BLaER1 treated with 17β-estradiol and CSF1 and Interleukin-3, amounts not matched to agents 10 nM and 100 nM (cell line): ENCODE data around the gene MINDY4.

Experiments
- H3K27ac ChIP-seq, 11 experiments: shearing (Covaris generic); formaldehyde crosslinking; 2 replicates each; pipeline ENCODE4 v1.8.1; 2022
- H3K27me3 ChIP-seq, 11 experiments: shearing (Covaris generic); formaldehyde crosslinking; 2 replicates each; pipeline ENCODE4 v1.8.1; 2022
- H3K36me3 ChIP-seq, 11 experiments: shearing (Covaris generic); formaldehyde crosslinking; 2 replicates each; pipeline ENCODE4 v1.8.1; 2022
- H3K4me1 ChIP-seq, 10 experiments: shearing (Covaris generic); formaldehyde crosslinking; 2 replicates each; pipeline ENCODE4 v1.8.1; 2022
- H3K4me2 ChIP-seq, 11 experiments: shearing (Covaris generic); formaldehyde crosslinking; 2 replicates each; pipeline ENCODE4 v1.8.1; 2022
- H3K4me3 ChIP-seq, 10 experiments: shearing (Covaris generic); formaldehyde crosslinking; 2 replicates each; pipeline ENCODE4 v1.8.1; 2022
- H3K9ac ChIP-seq, 11 experiments: shearing (Covaris generic); formaldehyde crosslinking; 2 replicates each; pipeline ENCODE4 v1.8.1; 2022
- H3K9me3 ChIP-seq, 11 experiments: shearing (Covaris generic); formaldehyde crosslinking; replicated peaks in 1 of 11; 2 replicates each; pipeline ENCODE4 v1.8.1; 2022
- H4K20me1 ChIP-seq, 11 experiments: shearing (Covaris generic); formaldehyde crosslinking; 2 replicates each; pipeline ENCODE4 v1.8.1; 2022
- Cebpa-rat ChIP-seq, 11 experiments: shearing (Covaris generic); IDR thresholded peaks; 2 replicates each; pipeline ENCODE4 v1.8.1; 2022

Gene MINDY4

DNA sequence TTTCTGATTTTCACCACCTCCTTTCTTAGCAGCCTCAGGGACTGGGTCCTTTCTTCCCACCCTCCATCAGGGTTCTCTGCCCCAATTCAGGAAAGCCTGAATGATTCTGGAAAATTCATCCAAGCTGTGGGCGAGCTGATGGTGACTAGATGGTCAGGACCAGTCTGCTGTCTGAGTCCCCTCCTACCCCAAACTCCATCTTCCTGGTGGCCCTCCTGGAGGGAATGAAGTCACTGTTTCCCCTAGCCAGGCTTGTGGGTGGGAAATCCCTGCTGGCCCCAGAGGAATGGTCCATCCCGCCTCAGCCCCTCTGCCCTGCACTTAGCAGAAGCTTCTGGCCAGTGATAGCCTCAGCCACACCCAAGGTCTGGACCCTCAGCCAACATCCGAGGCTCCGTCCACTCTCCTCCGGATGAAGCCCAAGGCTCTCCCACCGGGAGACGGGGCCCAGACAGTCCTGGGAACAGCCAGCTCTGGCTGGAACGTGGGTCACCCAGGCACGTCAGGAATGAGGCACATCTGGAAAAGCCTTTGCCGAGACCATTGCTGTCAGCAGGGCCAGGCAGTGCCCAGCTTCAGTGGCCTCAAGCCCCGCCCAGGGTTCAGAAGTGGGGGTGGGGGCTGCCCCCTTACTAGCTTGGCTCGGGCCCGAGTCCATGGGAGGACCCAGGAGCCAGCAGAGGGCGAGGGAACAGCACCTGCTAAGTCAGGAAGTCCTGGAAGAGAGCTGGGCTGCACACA lies 136.5 kb downstream of the MINDY4 start:
- no peaks in the 10 kb centered on the region for H3K36me3 ChIP-seq
- H3K9me3 ChIP-seq = no peaks in the 10 kb centered on the region
- H3K27ac ChIP-seq = no peak overlapping the region
- no peak overlapping the region for H3K4me2 ChIP-seq
- peaks cover 0 to 3% (median 0%) of the 10 kb centered on the region in 11 experiments; a peak in 1 of 22 replicates for H4K20me1 ChIP-seq
- no peak overlapping the region for H3K4me3 ChIP-seq
- H3K9ac ChIP-seq = no peak overlapping the region
- 0 out of 22 replicates have a peak, but pooled peaks cover 0 to 3% (median 0%) of the 10 kb centered on the region in 11 experiments for H3K27me3 ChIP-seq
- TF ChIP-seq Cebpa-rat (IDR thresholded peaks at IDR 0.05) = no peak
- peaks cover 23 to 63% (median 52%) of the 10 kb centered on the region in 10 experiments for H3K4me1 ChIP-seq

DNA sequence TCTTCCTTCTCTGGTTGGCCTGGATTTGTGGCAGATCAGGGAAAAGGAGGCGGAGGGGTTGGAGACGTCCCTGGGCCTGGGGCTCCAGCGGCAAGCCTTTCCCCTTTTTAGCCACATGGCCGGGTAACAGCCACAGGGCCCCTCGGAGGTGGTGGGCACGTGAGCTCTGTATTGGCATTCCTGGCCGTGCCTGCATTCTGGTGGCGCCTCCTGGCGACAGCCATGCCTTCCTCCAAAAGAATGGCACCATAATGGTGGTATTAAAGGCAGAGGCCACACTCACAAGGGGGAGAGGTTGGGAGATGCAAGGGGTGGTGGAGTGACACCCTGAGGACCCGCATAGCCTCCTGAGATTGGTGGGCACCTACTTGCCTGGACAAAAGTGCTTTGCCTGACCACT lies 137.5 kb downstream of the MINDY4 start:
- Histone ChIP-seq H3K36me3 (no peaks in the 10 kb centered on the region), H3K9ac (no peak overlapping the region), H3K9me3 (no peaks in the 10 kb centered on the region), H4K20me1 (peaks cover 0 to 9% (median 0%) of the 10 kb centered on the region in 11 experiments; a peak in 1 of 22 replicates), H3K4me2 (no peak overlapping the region), H3K4me3 (no peak overlapping the region), H3K4me1 (peaks cover 29 to 63% (median 52%) of the 10 kb centered on the region in 10 experiments), H3K27ac (no peak overlapping the region), H3K27me3 (0 out of 22 replicates have a peak, but pooled peaks cover 0 to 5% (median 0%) of the 10 kb centered on the region in 11 experiments)
- TF ChIP-seq Cebpa-rat (IDR thresholded peaks at IDR 0.05) = no peak

DNA sequence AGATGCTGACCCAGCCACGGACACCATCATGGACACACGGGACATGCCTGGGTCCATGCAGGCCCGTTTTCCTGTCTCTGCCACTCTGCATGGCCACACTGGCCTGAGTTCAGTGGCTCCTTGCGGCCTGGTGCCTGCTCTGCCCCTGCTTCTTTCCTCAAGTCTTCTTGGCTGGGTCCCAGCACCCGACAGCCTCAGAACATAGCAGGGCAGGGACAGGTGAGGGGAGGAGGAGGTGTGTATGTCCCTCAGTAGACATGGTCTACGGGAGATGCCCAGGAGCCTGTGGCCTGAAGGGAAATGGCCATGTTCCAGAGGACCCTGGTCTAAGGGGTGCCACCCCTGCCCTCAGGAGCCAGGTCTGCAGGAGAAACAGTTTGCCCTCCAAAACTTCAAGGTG lies 138.2 kb downstream of the MINDY4 start:
- Histone ChIP-seq H3K27ac (no peak overlapping the region), H3K4me1 (peaks cover 35 to 65% (median 57%) of the 10 kb centered on the region in 10 experiments), H3K4me3 (no peak overlapping the region), H3K27me3 (0 out of 22 replicates have a peak, but pooled peaks cover 0 to 5% (median 0%) of the 10 kb centered on the region in 11 experiments), H4K20me1 (peaks cover 0 to 14% (median 0%) of the 10 kb centered on the region in 11 experiments; a peak in 1 of 22 replicates), H3K4me2 (peak overlapping the region in 4 of 11 experiments; percentile 73 to 89 (median 84); a peak in 3 of 22 replicates), H3K36me3 (no peaks in the 10 kb centered on the region), H3K9ac (no peak overlapping the region), H3K9me3 (no peaks in the 10 kb centered on the region)
- no peak for TF ChIP-seq Cebpa-rat (IDR thresholded peaks at IDR 0.05)

DNA sequence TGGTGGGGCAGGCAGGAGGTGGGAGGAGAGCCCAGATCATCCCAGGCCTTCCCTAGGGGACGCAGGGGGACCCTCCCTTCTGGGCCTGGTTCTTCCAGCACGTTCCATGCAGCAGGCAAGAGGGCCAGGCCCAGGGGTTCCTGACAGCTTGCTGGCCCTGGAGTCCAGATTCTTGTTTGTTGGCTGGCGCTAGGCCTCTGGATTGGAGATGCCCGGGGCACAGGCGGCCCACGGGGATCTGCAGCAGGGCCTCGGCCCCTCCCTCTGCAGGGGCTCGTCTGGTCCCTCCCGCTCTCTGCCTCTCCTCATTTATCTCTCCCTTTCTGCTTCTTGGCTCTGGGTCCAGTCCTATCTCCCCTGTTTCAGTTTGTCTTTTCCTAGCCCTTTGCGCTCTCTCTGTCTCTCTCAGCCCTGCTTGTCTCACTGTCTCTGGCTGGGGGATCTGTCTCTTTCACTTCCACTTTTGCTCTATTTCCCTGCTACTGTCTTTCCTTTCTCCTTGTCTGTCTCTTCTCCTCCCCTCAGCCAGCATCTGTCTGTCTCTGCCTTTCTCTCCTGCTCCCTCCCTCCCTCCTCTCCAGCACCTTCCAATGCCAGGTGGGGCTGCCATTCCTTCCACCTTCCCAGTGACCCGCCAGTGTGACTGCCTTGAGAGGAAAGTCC lies 139.3 kb downstream of the MINDY4 start:
- Histone ChIP-seq H3K4me3 (no peak overlapping the region; a peak in 1 of 20 replicates), H3K4me2 (peak overlapping the region; percentile 63 to 93 (median 85)), H3K9me3 (no peaks in the 10 kb centered on the region), H3K4me1 (peaks cover 46 to 72% (median 68%) of the 10 kb centered on the region in 10 experiments), H3K36me3 (no peaks in the 10 kb centered on the region), H3K27me3 (0 out of 22 replicates have a peak, but pooled peaks cover 0 to 5% (median 0%) of the 10 kb centered on the region in 11 experiments), H3K27ac (peak overlapping the region in 7 of 11 experiments; percentile 6 to 44 (median 16); a peak in 8 of 22 replicates), H4K20me1 (peaks cover 0 to 14% (median 0%) of the 10 kb centered on the region in 11 experiments; a peak in 1 of 22 replicates), H3K9ac (peak overlapping the region in 6 of 11 experiments; percentile 21 to 51 (median 33); a peak in 12 of 22 replicates)
- no peak for TF ChIP-seq Cebpa-rat (IDR thresholded peaks at IDR 0.05)

DNA sequence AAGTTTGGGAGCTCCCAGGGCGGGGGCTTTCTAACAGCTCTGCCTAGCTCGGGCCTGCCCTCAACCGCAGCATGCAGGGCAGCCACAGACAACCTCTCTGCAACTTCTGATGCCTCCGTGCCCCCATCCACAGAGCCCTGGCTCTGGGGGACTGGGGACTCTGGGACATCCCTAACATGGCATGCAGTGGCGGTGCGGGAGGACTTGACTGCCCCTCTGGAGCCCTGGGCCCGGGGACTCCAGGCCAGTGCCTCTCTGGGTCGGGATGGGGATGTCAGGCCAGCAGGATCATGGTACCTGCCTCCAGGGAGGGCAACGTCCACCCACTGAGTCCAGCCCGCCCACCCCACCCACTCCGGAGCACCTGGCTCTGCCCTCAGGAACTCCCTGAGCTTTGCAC lies 139.9 kb downstream of the MINDY4 start:
- Histone ChIP-seq H3K4me1 (peaks cover 52 to 74% (median 70%) of the 10 kb centered on the region in 10 experiments), H3K9ac (peak overlapping the region in 5 of 11 experiments; percentile 26 to 51 (median 36); a peak in 8 of 22 replicates)

DNA sequence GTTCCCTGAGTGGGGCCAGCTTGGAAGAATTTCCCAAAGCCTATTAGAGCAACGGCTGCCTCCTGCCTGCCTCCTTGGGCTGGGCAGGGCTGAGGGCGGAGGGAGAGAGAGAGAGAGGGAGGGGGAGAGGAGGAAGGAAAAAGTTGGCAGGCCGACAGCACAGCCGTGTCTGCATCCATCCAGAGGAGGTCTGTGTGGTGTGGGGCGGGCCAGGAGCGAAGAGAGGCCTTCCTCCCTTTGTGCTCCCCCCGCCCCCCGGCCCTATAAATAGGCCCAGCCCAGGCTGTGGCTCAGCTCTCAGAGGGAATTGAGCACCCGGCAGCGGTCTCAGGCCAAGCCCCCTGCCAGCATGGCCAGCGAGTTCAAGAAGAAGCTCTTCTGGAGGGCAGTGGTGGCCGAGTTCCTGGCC lies 140.3 kb downstream of the MINDY4 start, which contains the start of gene AQP1:
Gene AQP1 (plus strand): TSS at position 293 of the 409 bp plus-strand sequence. CDS start 57 bp downstream, at position 350.
- H3K27me3 ChIP-seq = 0 out of 22 replicates have a peak, but pooled peaks cover 0 to 5% (median 0%) of the 10 kb centered on the region in 11 experiments
- H3K9ac ChIP-seq = peak within 1 kb of the TSS in 7 of 11 experiments; percentile 7 to 56 (median 36); a peak in 15 of 22 replicates
- H3K36me3 ChIP-seq = no peaks in the 10 kb centered on the region
- H4K20me1 ChIP-seq = peaks cover 0 to 23% (median 0%) of the 10 kb centered on the region in 11 experiments; a peak in 3 of 22 replicates
- H3K27ac ChIP-seq = peak within 1 kb of the TSS in 8 of 11 experiments; percentile 6 to 48 (median 28); a peak in 9 of 22 replicates
- H3K9me3 ChIP-seq = no peaks in the 10 kb centered on the region
- TF ChIP-seq Cebpa-rat (IDR thresholded peaks at IDR 0.05) = no peak
- peak within 1 kb of the TSS; percentile 63 to 93 (median 85) for H3K4me2 ChIP-seq
- H3K4me1 ChIP-seq = peaks cover 52 to 77% (median 71%) of the 10 kb centered on the region in 10 experiments
- peak within 1 kb of the TSS in 3 of 10 experiments; percentile 8 to 29 (median 23); a peak in 1 of 20 replicates for H3K4me3 ChIP-seq

More for the DNA sequence above, 139.9 kb downstream of the MINDY4 start:
- Histone ChIP-seq H3K36me3 (no peaks in the 10 kb centered on the region), H3K27me3 (0 out of 22 replicates have a peak, but pooled peaks cover 0 to 5% (median 0%) of the 10 kb centered on the region in 11 experiments), H3K9me3 (no peaks in the 10 kb centered on the region), H3K27ac (peak overlapping the region in 7 of 11 experiments; percentile 6 to 44 (median 16); a peak in 4 of 22 replicates), H3K4me2 (peak overlapping the region; percentile 63 to 93 (median 85)), H4K20me1 (peaks cover 0 to 19% (median 0%) of the 10 kb centered on the region in 11 experiments; a peak in 3 of 22 replicates), H3K4me3 (no peak overlapping the region)
- no peak for TF ChIP-seq Cebpa-rat (IDR thresholded peaks at IDR 0.05)

DNA sequence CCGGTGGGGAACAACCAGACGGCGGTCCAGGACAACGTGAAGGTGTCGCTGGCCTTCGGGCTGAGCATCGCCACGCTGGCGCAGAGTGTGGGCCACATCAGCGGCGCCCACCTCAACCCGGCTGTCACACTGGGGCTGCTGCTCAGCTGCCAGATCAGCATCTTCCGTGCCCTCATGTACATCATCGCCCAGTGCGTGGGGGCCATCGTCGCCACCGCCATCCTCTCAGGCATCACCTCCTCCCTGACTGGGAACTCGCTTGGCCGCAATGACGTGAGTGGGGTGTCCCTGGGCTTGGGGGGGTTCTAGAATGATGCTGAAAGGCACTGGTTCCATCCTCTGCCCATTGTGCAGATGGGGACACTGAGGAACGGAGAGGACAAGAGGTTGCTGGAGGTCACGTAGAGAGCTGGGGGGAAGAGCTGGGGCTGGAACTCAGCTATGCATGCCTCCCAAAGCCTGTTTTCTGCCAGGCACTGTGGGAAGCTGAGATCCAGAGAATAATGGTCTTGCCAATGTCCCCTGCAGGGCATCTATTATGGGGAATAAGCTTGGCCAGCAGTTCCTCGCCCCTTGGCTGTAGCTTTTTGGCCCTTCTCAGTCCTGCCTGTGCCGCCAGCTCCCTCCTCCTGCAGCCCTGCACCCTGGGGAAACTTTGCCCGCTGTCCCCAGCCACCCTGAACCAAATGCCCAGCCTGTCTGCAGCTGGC lies 141.0 kb downstream of the MINDY4 start:
- Histone ChIP-seq H3K9me3 (no peaks in the 10 kb centered on the region), H3K4me2 (peak overlapping the region; percentile 59 to 93 (median 85)), H3K36me3 (no peaks in the 10 kb centered on the region), H3K27ac (peak overlapping the region in 4 of 11 experiments; percentile 9 to 48 (median 32); a peak in 5 of 22 replicates), H3K4me1 (peaks cover 52 to 77% (median 71%) of the 10 kb centered on the region in 10 experiments), H3K9ac (peak overlapping the region in 5 of 11 experiments; percentile 7 to 56 (median 19); a peak in 9 of 22 replicates), H3K4me3 (0 out of 20 replicates have a peak overlapping the region, but pooled peaks of 2 of the 10 experiments have one; percentile 8 to 23), H3K27me3 (0 out of 22 replicates have a peak, but pooled peaks cover 0 to 5% (median 0%) of the 10 kb centered on the region in 11 experiments), H4K20me1 (peaks cover 0 to 23% (median 0%) of the 10 kb centered on the region in 11 experiments; a peak in 3 of 22 replicates)
- TF ChIP-seq Cebpa-rat (IDR thresholded peaks at IDR 0.05) = no peak

DNA sequence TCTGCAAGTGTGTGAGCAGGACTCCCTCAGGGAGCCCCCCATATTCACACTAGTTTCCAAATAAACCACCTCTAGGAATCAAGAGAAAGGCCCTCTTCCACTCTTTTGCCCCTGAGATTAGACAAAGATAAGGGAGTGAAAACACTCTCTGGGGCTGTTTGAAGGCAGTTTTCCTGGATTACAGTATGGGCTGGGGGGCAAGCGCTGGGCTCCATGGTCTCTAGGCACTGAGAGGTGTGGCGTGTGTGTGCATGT lies 141.4 kb downstream of the MINDY4 start:
- no peak for TF ChIP-seq Cebpa-rat (IDR thresholded peaks at IDR 0.05)
- peak overlapping the region in 3 of 11 experiments; percentile 7 to 29 (median 19); a peak in 4 of 22 replicates for H3K9ac ChIP-seq
- peaks cover 52 to 77% (median 71%) of the 10 kb centered on the region in 10 experiments for H3K4me1 ChIP-seq
- H4K20me1 ChIP-seq = peaks cover 0 to 23% (median 0%) of the 10 kb centered on the region in 11 experiments; a peak in 3 of 22 replicates
- 0 out of 22 replicates have a peak, but pooled peaks cover 0 to 5% (median 0%) of the 10 kb centered on the region in 11 experiments for H3K27me3 ChIP-seq
- no peak overlapping the region; a peak in 1 of 22 replicates for H3K27ac ChIP-seq
- H3K9me3 ChIP-seq = no peaks in the 10 kb centered on the region
- H3K36me3 ChIP-seq = no peaks in the 10 kb centered on the region
- H3K4me3 ChIP-seq = no peak overlapping the region
- peak overlapping the region in 9 of 11 experiments; percentile 74 to 93 (median 87); a peak in 18 of 22 replicates for H3K4me2 ChIP-seq
